GM21515 (cell line): Measurements from ENCODE around the gene RTP3.

Source experiments
- ATAC-seq: cut with Tn5 transposase; IDR thresholded peaks from one replicate; pipeline ENCODE4 v1.9.1; 2021; ENCODE audit not compliant: unreplicated experiment

The RTP3 gene

GRCh38 chr3:46468753-46469600 lies 28.8 kb upstream of the RTP3 start:
- no peak for ATAC-seq

GRCh38 chr3:46469680-46470357 lies 28.0 kb upstream of the RTP3 start:
- no peak for ATAC-seq

- no peak for ATAC-seq
These were observed 26.9 kb upstream of the RTP3 start for GRCh38 chr3:46470831-46471230.

- no peak for ATAC-seq
These were observed 26.3 kb upstream of the RTP3 start for GRCh38 chr3:46471371-46471914.

- no peak for ATAC-seq
These were observed 25.0 kb upstream of the RTP3 start for GRCh38 chr3:46472736-46473135.

GRCh38 chr3:46477145-46477544 lies 20.6 kb upstream of the RTP3 start:
- ATAC-seq, result no peak

- ATAC-seq, result no peak
These were observed 20.0 kb upstream of the RTP3 start for GRCh38 chr3:46477756-46478155.

- no peak for ATAC-seq
These were observed 19.4 kb upstream of the RTP3 start for GRCh38 chr3:46478341-46478740.

- no peak for ATAC-seq
These were observed 18.8 kb upstream of the RTP3 start for GRCh38 chr3:46479021-46479420.

GRCh38 chr3:46479696-46480095 lies 18.1 kb upstream of the RTP3 start:
- ATAC-seq, result no peak

GRCh38 chr3:46480491-46481195 lies 17.1 kb upstream of the RTP3 start:
- ATAC-seq, result no peak

- no peak for ATAC-seq
These were observed 16.1 kb upstream of the RTP3 start for GRCh38 chr3:46481636-46482035.

GRCh38 chr3:46482632-46483350 lies 15.0 kb upstream of the RTP3 start:
- ATAC-seq, result no peak

GRCh38 chr3:46483825-46484224 lies 14.0 kb upstream of the RTP3 start:
- no peak for ATAC-seq

- ATAC-seq, result no peak
These were observed 13.4 kb upstream of the RTP3 start for GRCh38 chr3:46484388-46484787.

- no peak for ATAC-seq
These were observed 12.6 kb upstream of the RTP3 start for GRCh38 chr3:46484911-46485778.

- no peak for ATAC-seq
These were observed 12.0 kb upstream of the RTP3 start for GRCh38 chr3:46485779-46486175.

GRCh38 chr3:46488735-46489361 lies 8.9 kb upstream of the RTP3 start:
- peak; percentile 93 for ATAC-seq

- no peak for ATAC-seq
These were observed 8.4 kb upstream of the RTP3 start for GRCh38 chr3:46489381-46489780.
